ENCODE data around the gene CD38. TPM values are rescaled to one million over a fixed set of nuclear protein-coding genes. Genes with fewer than 3 reads are reported as not detected.
"Not testable (repeated sequence)": the region's sequence is repeated elsewhere in the genome, so short reads cannot be mapped to it uniquely, and the experiment has no call there.

The CD38 gene
- total RNA-seq, result not detected in 2 replicates

DNA sequence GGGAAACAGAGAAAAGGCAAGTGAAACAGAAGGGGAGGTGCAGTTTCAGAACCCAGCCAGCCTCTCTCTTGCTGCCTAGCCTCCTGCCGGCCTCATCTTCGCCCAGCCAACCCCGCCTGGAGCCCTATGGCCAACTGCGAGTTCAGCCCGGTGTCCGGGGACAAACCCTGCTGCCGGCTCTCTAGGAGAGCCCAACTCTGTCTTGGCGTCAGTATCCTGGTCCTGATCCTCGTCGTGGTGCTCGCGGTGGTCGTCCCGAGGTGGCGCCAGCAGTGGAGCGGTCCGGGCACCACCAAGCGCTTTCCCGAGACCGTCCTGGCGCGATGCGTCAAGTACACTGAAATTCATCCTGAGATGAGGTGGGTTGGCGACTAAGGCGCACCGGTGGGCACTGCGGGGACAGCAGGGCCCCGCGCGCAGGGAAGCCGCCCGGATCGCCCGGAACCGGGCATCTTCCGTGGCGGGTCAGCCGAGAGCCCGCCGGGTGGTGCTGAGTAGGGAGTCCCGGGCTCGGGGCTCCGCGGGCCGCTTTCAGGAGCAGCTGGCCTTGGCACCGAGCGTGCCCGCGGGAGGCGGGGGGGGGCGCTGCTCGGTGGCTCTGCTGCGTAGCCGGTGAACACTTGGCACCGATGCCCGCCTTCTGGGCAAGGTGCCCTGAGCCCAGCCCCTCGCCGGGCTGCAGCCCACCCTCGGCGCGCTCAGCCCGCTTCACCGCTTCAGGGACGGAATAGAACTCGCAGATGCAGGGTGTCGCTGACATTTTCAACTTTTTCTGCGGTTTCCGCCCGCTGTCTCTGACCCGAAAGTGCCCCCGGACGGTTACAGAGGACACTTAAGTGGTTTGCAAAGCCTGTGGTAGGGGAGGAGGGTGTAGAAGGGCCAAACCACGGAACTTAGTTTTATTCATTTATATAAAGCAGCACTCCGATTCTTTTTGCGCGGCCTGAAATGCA lies at the start of gene CD38:
CD38 (plus strand) TSS at position 40 of the 953 bp plus-strand sequence; CDS start at position 127, 87 bp downstream.
- Histone ChIP-seq H3K36me3 (ENCODE audit: control insufficient read depth, insufficient read depth, low read length) (no peaks in the 10 kb centered on the region), H3K4me3 (ENCODE audit: low read depth, low read length) (peak within 1 kb of the TSS; percentile 25), H3K27me3 (ENCODE audit: control insufficient read depth, insufficient read depth, low read length) (peaks cover 10% of the 10 kb centered on the region)
- FAIRE-seq, result no peak
- TF ChIP-seq CTCF (IDR thresholded peaks at IDR 0.05; ENCODE audit: insufficient read depth, low read length, severe bottlenecking), result no peak
- DNase-seq (ENCODE audit: low read depth), result no peak

DNA sequence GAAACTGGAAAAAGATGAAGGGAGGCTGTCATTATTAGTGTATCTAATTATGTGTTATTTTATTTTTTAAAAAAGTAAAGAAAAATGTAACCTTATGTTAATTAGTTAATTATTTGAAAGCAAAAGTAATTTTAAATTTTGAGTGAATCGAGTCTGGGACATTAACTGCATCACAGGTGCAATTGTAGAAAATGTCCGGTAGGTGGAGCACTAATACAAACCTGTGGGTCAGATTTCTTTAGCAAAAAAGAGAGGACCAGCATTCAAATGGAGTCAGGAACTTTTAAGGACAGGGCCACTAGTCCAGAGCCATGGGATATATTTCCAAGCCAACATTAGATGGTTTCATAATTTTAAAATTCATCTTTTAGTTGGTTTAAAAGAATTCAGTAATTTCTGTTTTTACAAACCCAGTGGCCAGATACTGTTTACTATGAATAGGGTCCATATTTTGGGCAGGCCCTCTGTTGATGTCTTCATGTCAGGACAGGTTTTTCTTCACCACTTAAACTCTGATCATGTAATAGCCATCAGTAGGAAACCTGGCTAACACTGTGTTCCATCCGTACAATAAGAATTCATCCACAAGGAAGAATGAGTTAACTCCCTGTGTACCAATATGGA lies 48.1 kb upstream of the CD38 start:
- Histone ChIP-seq H3K27me3 (ENCODE audit: control insufficient read depth, insufficient read depth, low read length) (no peaks in the 10 kb centered on the region), H3K36me3 (ENCODE audit: control insufficient read depth, insufficient read depth, low read length) (no peaks in the 10 kb centered on the region), H3K4me3 (ENCODE audit: low read depth, low read length) (no peak overlapping the region)
- DNase-seq (ENCODE audit: low read depth) (peak; percentile 51), FAIRE-seq (no peak)
- TF ChIP-seq CTCF (IDR thresholded peaks at IDR 0.05; ENCODE audit: insufficient read depth, low read length, severe bottlenecking), result peak; percentile 48

GRCh38 chr4:15733061-15733460 lies 45.1 kb upstream of the CD38 start:
- not testable (repeated sequence) for FAIRE-seq; H3K4me3 ChIP-seq (ENCODE audit: low read depth, low read length); H3K36me3 ChIP-seq (ENCODE audit: control insufficient read depth, insufficient read depth, low read length); H3K27me3 ChIP-seq (ENCODE audit: control insufficient read depth, insufficient read depth, low read length); DNase-seq (ENCODE audit: low read depth)

DNA sequence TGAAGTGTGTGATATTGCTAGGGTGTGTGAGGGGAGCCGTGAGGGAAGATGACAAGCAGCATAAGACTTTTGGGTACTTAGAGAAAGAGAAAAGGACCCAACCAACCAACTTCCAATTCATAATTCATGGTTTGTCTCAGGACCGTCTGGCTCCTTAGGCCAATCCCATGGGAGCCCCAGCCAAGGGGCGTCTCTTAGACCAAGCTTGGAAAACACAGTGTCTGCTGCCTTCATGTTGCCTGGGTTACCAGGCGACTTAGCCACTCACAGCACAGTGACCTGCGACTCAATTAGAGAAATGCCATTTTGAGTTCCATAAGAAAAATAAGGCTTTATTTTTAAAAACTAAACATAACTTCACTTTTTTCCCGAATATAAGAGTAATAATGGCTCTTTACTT lies 42.6 kb upstream of the CD38 start:
- Histone ChIP-seq H3K36me3 (ENCODE audit: control insufficient read depth, insufficient read depth, low read length) (no peaks in the 10 kb centered on the region), H3K27me3 (ENCODE audit: control insufficient read depth, insufficient read depth, low read length) (no peaks in the 10 kb centered on the region), H3K4me3 (ENCODE audit: low read depth, low read length) (no peak overlapping the region)
- no peak for DNase-seq (ENCODE audit: low read depth)
- no peak for FAIRE-seq
- no peak for TF ChIP-seq CTCF (IDR thresholded peaks at IDR 0.05; ENCODE audit: insufficient read depth, low read length, severe bottlenecking)

DNA sequence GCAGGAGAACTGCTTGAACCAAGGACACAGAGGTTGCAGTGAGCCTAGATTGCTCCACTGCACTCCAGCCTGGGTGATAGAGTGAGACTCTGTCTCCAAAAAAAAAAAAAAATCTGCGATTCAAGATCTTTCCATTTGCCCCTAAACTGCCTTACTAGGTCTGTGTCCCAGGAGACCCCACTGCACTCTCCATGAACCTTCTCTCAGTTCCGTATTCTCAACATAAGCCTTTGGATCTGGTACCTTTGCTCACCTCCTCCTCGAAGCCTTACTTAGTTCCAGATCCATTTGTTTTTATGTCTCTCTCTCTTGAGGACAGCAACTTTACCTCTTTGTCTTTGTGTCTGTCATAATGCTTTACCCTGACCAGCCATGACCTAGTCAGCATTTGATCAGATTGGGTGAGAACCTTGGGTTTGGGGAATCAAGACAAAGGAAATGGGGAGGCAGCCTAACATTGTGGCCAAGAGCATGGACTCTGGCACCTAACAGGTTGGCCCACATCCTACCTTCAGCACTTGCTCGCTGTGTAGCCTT lies 41.5 kb upstream of the CD38 start:
- Histone ChIP-seq H3K36me3 (ENCODE audit: control insufficient read depth, insufficient read depth, low read length) (no peaks in the 10 kb centered on the region), H3K4me3 (ENCODE audit: low read depth, low read length) (no peak overlapping the region), H3K27me3 (ENCODE audit: control insufficient read depth, insufficient read depth, low read length) (no peaks in the 10 kb centered on the region)
- no peak for TF ChIP-seq CTCF (IDR thresholded peaks at IDR 0.05; ENCODE audit: insufficient read depth, low read length, severe bottlenecking)
- DNase-seq (ENCODE audit: low read depth) (no peak), FAIRE-seq (no peak)

DNA sequence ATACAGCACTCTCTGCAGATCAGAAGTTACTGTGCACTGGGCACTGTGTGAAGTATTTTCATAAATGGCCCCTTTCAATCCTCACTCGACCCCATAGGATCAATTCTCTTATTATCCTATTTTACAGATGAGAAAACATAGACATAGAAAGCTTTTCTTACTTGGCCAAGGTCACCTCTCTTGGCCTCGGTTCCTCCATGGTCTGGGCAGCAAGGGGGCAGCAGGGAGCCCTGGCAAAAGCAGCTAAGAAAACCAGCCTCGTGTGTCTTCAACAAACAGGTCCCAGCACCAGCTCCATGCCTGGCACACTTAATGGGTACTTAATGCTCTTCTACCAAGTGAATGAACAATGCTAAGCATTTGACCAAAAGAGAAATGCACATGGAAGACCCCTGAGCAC lies 40.9 kb upstream of the CD38 start:
- H3K27me3 ChIP-seq (ENCODE audit: control insufficient read depth, insufficient read depth, low read length), result no peaks in the 10 kb centered on the region
- TF ChIP-seq CTCF (IDR thresholded peaks at IDR 0.05; ENCODE audit: insufficient read depth, low read length, severe bottlenecking), result no peak
- FAIRE-seq, result peak; percentile 76
- no peak for DNase-seq (ENCODE audit: low read depth)
- H3K36me3 ChIP-seq (ENCODE audit: control insufficient read depth, insufficient read depth, low read length), result no peaks in the 10 kb centered on the region
- H3K4me3 ChIP-seq (ENCODE audit: low read depth, low read length), result no peak overlapping the region
